HCT116 (cell line): ENCODE data around the gene SBF2. TPM values are rescaled to one million over a fixed set of nuclear protein-coding genes. Genes with fewer than 3 reads are reported as not detected.

Source experiments
- ATAC-seq: fragments of 200-7000 bp; cut with Tn5 transposase; 2 replicates; pipeline ENCODE4 v1.9.1; 2020; ENCODE audit warnings: mild to moderate bottlenecking, moderate library complexity
- BruUV-seq: library from RNA; stranded (reverse); fragments of 400-500 nt; replicated peaks from 2 replicates; lab custom pipeline; 2021; lab: Mats Ljungman, UMichigan
- CTCF ChIA-PET: fragments of 300-600 bp; sonication (Branson Sonifier 250); formaldehyde crosslinking; loops from one replicate; lab custom pipeline; 2021; ENCODE audit warnings: antibody characterized with exemption; lab: Charles Lee
- POLR2A ChIA-PET: fragments of 300-600, 350-600 bp; sonication (Branson Sonifier 250); formaldehyde crosslinking; loops from one replicate; lab custom pipeline; 2021; ENCODE audit warnings: antibody characterized with exemption; lab: Charles Lee
- RAD21 ChIA-PET, 2 experiments: fragments of 300-600 bp; sonication (Branson Sonifier 250); formaldehyde crosslinking; loops; one replicate each; lab custom pipeline; 2023; ENCODE audit warnings: low total read pairs in 2 of 2; ENCODE audit not compliant: uncharacterized antibody in 2 of 2, unreplicated experiment in 2 of 2, low non-redundant PET in 1 of 2; lab: Charles Lee
- DNase-seq: peaks from one replicate; pipeline ENCODE4 v3.0.0-alpha.2; 2010; ENCODE audit warnings: low read depth, low spot score
- H2AFZ ChIP-seq: fragments of 200-600 bp; shearing (Covaris generic), sonication (generic); 2 replicates; pipeline ENCODE4 v1.6.1; 2017; ENCODE audit warnings: low read depth, mixed run types, mixed read lengths, antibody characterized with exemption, low read length; ENCODE audit not compliant: poor library complexity, severe bottlenecking
- H3K27ac ChIP-seq: 2 replicates; pipeline ENCODE4 v1.5.1; 2012; ENCODE audit warnings: low read depth, low read length
- H3K27me3 ChIP-seq: fragments of 200-600 bp; sonication (generic); 2 replicates; pipeline ENCODE4 v1.6.1; 2016; ENCODE audit warnings: mixed run types, low read length, mixed read lengths; ENCODE audit not compliant: insufficient read depth
- H3K36me3 ChIP-seq, 2 experiments: fragments of 200-500 bp in 1 of 2; fragments of 200-600 bp in 1 of 2; sonication (Bioruptor generic) in 1 of 2; sonication (generic) in 1 of 2; 2 replicates each; pipeline versions ENCODE4 v1.5.1 to v1.6.1; 2014 to 2016; ENCODE audit warnings: low read length in 2 of 2, inconsistent platforms in 1 of 2, mixed read lengths in 1 of 2, mixed run types in 1 of 2; ENCODE audit not compliant: insufficient read depth in 2 of 2, control insufficient read depth in 1 of 2
- H3K4me1 ChIP-seq, 2 experiments: fragments of 200-600 bp in 1 of 2; sonication (generic) in 1 of 2; 2 replicates each; pipeline versions ENCODE4 v1.5.1 to v1.6.1; 2012 to 2017; ENCODE audit warnings: low read length in 2 of 2, inconsistent platforms in 1 of 2, mild to moderate bottlenecking in 1 of 2, mixed read lengths in 1 of 2, mixed run types in 1 of 2, moderate library complexity in 1 of 2; ENCODE audit not compliant: insufficient read depth in 2 of 2, control insufficient read depth in 1 of 2
- H3K4me2 ChIP-seq: fragments of 200-600 bp; sonication (generic); 2 replicates; pipeline ENCODE4 v1.6.1; 2017; ENCODE audit warnings: mixed run types, low read length, mixed read lengths
- H3K4me3 ChIP-seq, 2 experiments: fragments of 200-600 bp in 1 of 2; sonication (generic) in 1 of 2; replicated peaks in 1 of 2; 2 replicates each; pipeline ENCODE4 v1.5.1; 2011 to 2016; ENCODE audit warnings: low read length in 2 of 2, control low read depth in 1 of 2, low read depth in 1 of 2, mild to moderate bottlenecking in 1 of 2, mixed read lengths in 1 of 2, mixed run types in 1 of 2
- H3K79me2 ChIP-seq: fragments of 200-600 bp; sonication (generic); 2 replicates; pipeline ENCODE4 v1.6.1; 2017; ENCODE audit warnings: mild to moderate bottlenecking, mixed run types, low read length, moderate library complexity, mixed read lengths; ENCODE audit not compliant: insufficient read depth
- H3K9ac ChIP-seq: fragments of 200-600 bp; sonication (generic); 2 replicates; pipeline ENCODE4 v1.6.1; 2016; ENCODE audit warnings: low read length, mixed read lengths
- H3K9me2 ChIP-seq: fragments of 200-600 bp; sonication (generic), shearing (Covaris generic); 2 replicates; pipeline ENCODE4 v1.6.1; 2017; ENCODE audit warnings: mixed run types, mild to moderate bottlenecking, moderate library complexity; ENCODE audit not compliant: insufficient read depth
- H3K9me3 ChIP-seq, 2 experiments: fragments of 200-500 bp in 1 of 2; fragments of 200-600 bp in 1 of 2; sonication (Bioruptor generic) in 1 of 2; sonication (generic) in 1 of 2; 2 replicates each; pipeline ENCODE4 v1.6.1; 2014 to 2017; ENCODE audit warnings: low read length in 2 of 2, mixed read lengths in 2 of 2, inconsistent platforms in 1 of 2, low read depth in 1 of 2, mild to moderate bottlenecking in 1 of 2, mixed run types in 1 of 2, moderate library complexity in 1 of 2; ENCODE audit not compliant: control insufficient read depth in 1 of 2, insufficient read depth in 1 of 2
- H4K20me1 ChIP-seq: fragments of 200-600 bp; sonication (generic), shearing (Covaris generic); 2 replicates; pipeline ENCODE4 v1.6.1; 2017; ENCODE audit warnings: mixed run types, mild to moderate bottlenecking, moderate library complexity; ENCODE audit not compliant: insufficient read depth
- CBX3 ChIP-seq: IDR thresholded peaks from 2 replicates; pipeline ENCODE4 v1.6.1; 2012; ENCODE audit warnings: low read depth
- CEBPB ChIP-seq: IDR thresholded peaks from 2 replicates; pipeline ENCODE4 v1.6.1; 2012; ENCODE audit warnings: low read depth
- EZH2phosphoT487 ChIP-seq: fragments of 200-600 bp; IDR thresholded peaks from 2 replicates; pipeline ENCODE4 v1.6.1; 2018; ENCODE audit warnings: antibody characterized with exemption, borderline replicate concordance
- FOSL1 ChIP-seq: IDR thresholded peaks from 2 replicates; pipeline ENCODE4 v1.6.1; 2012; ENCODE audit warnings: low read depth
- JUND ChIP-seq: IDR thresholded peaks from 2 replicates; pipeline ENCODE4 v1.6.1; 2012
- POLR2A ChIP-seq: IDR thresholded peaks from 2 replicates; pipeline ENCODE4 v1.7.0; 2011; ENCODE audit warnings: borderline replicate concordance; ENCODE audit not compliant: insufficient read depth, insufficient read length; ENCODE audit errors: extremely low read depth
- POLR2AphosphoS5 ChIP-seq: IDR thresholded peaks from 2 replicates; pipeline ENCODE4 v1.6.1; 2011; ENCODE audit warnings: mild to moderate bottlenecking, low read depth, low read length, moderate library complexity
- RAD21 ChIP-seq: IDR thresholded peaks from 2 replicates; pipeline ENCODE4 v1.6.1; 2012; ENCODE audit warnings: low read depth, mild to moderate bottlenecking
- SIN3A ChIP-seq: IDR thresholded peaks from 2 replicates; pipeline ENCODE4 v1.6.1; 2012; ENCODE audit warnings: low read depth
- SRF ChIP-seq: IDR thresholded peaks from 2 replicates; pipeline ENCODE4 v1.6.1; 2012; ENCODE audit warnings: low read depth
- TCF7L2 ChIP-seq: IDR thresholded peaks from 2 replicates; pipeline ENCODE4 v1.7.0; 2011; ENCODE audit warnings: borderline replicate concordance, inconsistent platforms; ENCODE audit not compliant: insufficient read depth, insufficient read length; ENCODE audit errors: extremely low read depth
- ZFX ChIP-seq: fragments of 450-650 bp; IDR thresholded peaks from 2 replicates; pipeline ENCODE4 v1.6.1; 2017
- ZNF274 ChIP-seq: fragments of 200-500 bp; sonication (Bioruptor generic); IDR thresholded peaks from 2 replicates; pipeline ENCODE4 v1.6.1; 2014; ENCODE audit warnings: mild to moderate bottlenecking, low read depth, low read length, inconsistent platforms
- intact Hi-C: fragments of 100-400 bp; cut with micrococcal nuclease; formaldehyde crosslinking; loops from 2 replicates; pipeline ENCODE4 v1.10.0; 2022
- total RNA-seq: library from RNA; stranded (reverse); gene quantifications from one replicate; pipeline ENCODE4 v1.2.1, GENCODE V29; 2021; ENCODE audit not compliant: unreplicated experiment
- TF ChIP-seq, protein P1 (sequence below): IDR thresholded peaks from 2 replicates; pipeline ENCODE4 v1.6.1; 2012
- TF ChIP-seq, protein P2 (sequence below), 3 experiments: fragments of 200-600 bp in 1 of 3; sonication (generic) in 1 of 3; IDR thresholded peaks in 2 of 3; conservative IDR thresholded peaks in 1 of 3; 2 replicates each; pipeline ENCODE4 v1.5.1; 2012 to 2017; ENCODE audit warnings: low read depth in 2 of 3, low read length in 2 of 3, antibody characterized with exemption in 1 of 3, borderline replicate concordance in 1 of 3, control low read depth in 1 of 3, mild to moderate bottlenecking in 1 of 3, mixed read lengths in 1 of 3, mixed run types in 1 of 3, moderate library complexity in 1 of 3; ENCODE audit not compliant: insufficient read depth in 1 of 3
- TF ChIP-seq, protein P3 (sequence below): IDR thresholded peaks from 2 replicates; pipeline ENCODE4 v1.6.1; 2012
- TF ChIP-seq, protein P4 (sequence below): IDR thresholded peaks from 2 replicates; pipeline ENCODE4 v1.6.1; 2012; ENCODE audit warnings: low read depth

The SBF2 gene
- total RNA-seq, 1 experiment from 2014 or later: 35.0 TPM

DNA sequence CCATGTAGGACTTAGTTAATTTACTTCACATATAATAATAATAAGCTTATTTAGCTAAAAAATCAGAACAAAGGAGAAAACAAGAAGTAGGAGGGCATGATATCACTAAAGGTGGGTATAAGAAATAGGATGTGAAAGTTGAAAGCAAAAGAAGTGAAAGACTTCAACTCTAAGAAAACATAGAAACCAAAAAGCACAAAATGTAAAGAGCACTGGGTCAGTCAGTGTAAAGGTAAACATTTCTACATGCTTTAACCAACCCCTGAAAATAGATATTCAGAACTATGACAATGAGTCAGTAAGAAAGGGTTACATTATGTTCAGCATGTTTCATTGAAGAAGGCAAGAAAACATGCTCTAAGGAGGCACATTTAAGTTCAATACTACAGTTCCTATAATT, 331.3 kb downstream of the SBF2 start:
- Histone ChIP-seq H2AFZ (no peak overlapping the region), H3K79me2 (no peaks in the 10 kb centered on the region), H3K4me2 (no peak overlapping the region), H3K36me3 (no peaks in the 10 kb centered on the region), H3K9ac (no peak overlapping the region), H4K20me1 (no peaks in the 10 kb centered on the region), H3K27me3 (no peaks in the 10 kb centered on the region), H3K9me3 (no peaks in the 10 kb centered on the region), H3K9me2 (no peaks in the 10 kb centered on the region), H3K4me1 (no peaks in the 10 kb centered on the region), H3K4me3 (no peak overlapping the region), H3K27ac (no peak overlapping the region)
- POLR2A ChIA-PET: no interaction called here
- RAD21 ChIA-PET: no interaction called here
- DNase-seq (no peak), ATAC-seq (no peak)
- no TSS peak for BruUV-seq
- TF ChIP-seq EZH2phosphoT487 (no peak), TCF7L2 (no peak), ZFX (no peak), FOSL1 (no peak), CEBPB (no peak), SIN3A (no peak), ZNF274 (no peak), POLR2AphosphoS5 (no peak), RAD21 (no peak), POLR2A (no peak), SRF (no peak)
- TF ChIP-seq, protein P1, sequence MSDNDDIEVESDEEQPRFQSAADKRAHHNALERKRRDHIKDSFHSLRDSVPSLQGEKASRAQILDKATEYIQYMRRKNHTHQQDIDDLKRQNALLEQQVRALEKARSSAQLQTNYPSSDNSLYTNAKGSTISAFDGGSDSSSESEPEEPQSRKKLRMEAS: no peak
- intact Hi-C loops: no loop called here
- CTCF ChIA-PET: no interaction called here

DNA sequence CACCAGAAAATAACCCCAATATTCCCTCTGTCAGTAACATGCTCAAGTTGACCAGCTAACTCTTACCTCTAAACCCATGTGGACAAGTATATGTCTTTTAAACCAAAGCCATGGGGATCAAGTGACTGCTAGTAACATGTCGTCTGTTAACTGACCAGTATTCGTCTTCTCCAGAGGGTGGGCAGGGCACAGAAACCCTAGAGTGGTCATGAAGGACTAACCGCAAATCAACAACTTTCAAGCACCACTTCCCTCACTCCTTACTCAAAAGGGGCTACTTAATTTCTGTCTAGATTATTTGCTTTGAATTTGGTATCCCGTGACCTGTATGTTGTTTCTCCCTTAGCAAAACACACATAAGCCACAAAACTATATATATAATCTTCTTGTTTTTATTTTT, 336.9 kb downstream of the SBF2 start:
- Histone ChIP-seq H3K36me3 (no peaks in the 10 kb centered on the region), H3K4me2 (no peak overlapping the region), H3K79me2 (no peaks in the 10 kb centered on the region), H4K20me1 (no peaks in the 10 kb centered on the region), H3K9me2 (no peaks in the 10 kb centered on the region), H3K27ac (no peak overlapping the region), H3K9me3 (no peaks in the 10 kb centered on the region), H3K9ac (no peak overlapping the region), H3K4me3 (no peak overlapping the region), H3K27me3 (no peaks in the 10 kb centered on the region), H3K4me1 (no peaks in the 10 kb centered on the region), H2AFZ (no peak overlapping the region)
- ATAC-seq: no peak
- POLR2A ChIA-PET: no interaction called here
- RAD21 ChIA-PET: no interaction called here
- DNase-seq: no peak
- BruUV-seq: no TSS peak
- intact Hi-C loops: no loop called here
- CTCF ChIA-PET: no interaction called here
- no peak for TF ChIP-seq ZNF274
- TF ChIP-seq FOSL1: no peak
- no peak for TF ChIP-seq ZFX
- TF ChIP-seq CBX3: no peak
- TF ChIP-seq JUND: no peak
- no peak for TF ChIP-seq RAD21
- TF ChIP-seq, protein P2, sequence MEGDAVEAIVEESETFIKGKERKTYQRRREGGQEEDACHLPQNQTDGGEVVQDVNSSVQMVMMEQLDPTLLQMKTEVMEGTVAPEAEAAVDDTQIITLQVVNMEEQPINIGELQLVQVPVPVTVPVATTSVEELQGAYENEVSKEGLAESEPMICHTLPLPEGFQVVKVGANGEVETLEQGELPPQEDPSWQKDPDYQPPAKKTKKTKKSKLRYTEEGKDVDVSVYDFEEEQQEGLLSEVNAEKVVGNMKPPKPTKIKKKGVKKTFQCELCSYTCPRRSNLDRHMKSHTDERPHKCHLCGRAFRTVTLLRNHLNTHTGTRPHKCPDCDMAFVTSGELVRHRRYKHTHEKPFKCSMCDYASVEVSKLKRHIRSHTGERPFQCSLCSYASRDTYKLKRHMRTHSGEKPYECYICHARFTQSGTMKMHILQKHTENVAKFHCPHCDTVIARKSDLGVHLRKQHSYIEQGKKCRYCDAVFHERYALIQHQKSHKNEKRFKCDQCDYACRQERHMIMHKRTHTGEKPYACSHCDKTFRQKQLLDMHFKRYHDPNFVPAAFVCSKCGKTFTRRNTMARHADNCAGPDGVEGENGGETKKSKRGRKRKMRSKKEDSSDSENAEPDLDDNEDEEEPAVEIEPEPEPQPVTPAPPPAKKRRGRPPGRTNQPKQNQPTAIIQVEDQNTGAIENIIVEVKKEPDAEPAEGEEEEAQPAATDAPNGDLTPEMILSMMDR (IDR thresholded peaks at IDR 0.05 in 2 of 3, conservative IDR thresholded peaks at IDR 0.05 in 1 of 3; ENCODE audit: borderline replicate concordance in 1 of 3, insufficient read depth in 1 of 3, low read depth in 2 of 3, low read length in 2 of 3): no peak
- TF ChIP-seq, protein P3, sequence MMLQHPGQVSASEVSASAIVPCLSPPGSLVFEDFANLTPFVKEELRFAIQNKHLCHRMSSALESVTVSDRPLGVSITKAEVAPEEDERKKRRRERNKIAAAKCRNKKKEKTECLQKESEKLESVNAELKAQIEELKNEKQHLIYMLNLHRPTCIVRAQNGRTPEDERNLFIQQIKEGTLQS: no peak
- TF ChIP-seq SIN3A: no peak
- TF ChIP-seq EZH2phosphoT487: no peak
- TF ChIP-seq, protein P4, sequence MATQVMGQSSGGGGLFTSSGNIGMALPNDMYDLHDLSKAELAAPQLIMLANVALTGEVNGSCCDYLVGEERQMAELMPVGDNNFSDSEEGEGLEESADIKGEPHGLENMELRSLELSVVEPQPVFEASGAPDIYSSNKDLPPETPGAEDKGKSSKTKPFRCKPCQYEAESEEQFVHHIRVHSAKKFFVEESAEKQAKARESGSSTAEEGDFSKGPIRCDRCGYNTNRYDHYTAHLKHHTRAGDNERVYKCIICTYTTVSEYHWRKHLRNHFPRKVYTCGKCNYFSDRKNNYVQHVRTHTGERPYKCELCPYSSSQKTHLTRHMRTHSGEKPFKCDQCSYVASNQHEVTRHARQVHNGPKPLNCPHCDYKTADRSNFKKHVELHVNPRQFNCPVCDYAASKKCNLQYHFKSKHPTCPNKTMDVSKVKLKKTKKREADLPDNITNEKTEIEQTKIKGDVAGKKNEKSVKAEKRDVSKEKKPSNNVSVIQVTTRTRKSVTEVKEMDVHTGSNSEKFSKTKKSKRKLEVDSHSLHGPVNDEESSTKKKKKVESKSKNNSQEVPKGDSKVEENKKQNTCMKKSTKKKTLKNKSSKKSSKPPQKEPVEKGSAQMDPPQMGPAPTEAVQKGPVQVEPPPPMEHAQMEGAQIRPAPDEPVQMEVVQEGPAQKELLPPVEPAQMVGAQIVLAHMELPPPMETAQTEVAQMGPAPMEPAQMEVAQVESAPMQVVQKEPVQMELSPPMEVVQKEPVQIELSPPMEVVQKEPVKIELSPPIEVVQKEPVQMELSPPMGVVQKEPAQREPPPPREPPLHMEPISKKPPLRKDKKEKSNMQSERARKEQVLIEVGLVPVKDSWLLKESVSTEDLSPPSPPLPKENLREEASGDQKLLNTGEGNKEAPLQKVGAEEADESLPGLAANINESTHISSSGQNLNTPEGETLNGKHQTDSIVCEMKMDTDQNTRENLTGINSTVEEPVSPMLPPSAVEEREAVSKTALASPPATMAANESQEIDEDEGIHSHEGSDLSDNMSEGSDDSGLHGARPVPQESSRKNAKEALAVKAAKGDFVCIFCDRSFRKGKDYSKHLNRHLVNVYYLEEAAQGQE: no peak
